T-cell (primary cell): ENCODE measurements around the gene KCNG2. TPM values are rescaled to one million over a fixed set of nuclear protein-coding genes. Genes with fewer than 3 reads are reported as not detected.

Experiments
- ATAC-seq, 4 experiments: fragments of 200-7000 bp in 3 of 4; fragments of 150-1000 bp in 1 of 4; cut with Tn5 transposase; replicated peaks in 1 of 4; 1 replicate in 3 of 4; 2 replicates in 1 of 4; pipeline ENCODE4 v1.10.0; 2021; ENCODE audit warnings: moderate library complexity in 3 of 4, mild to moderate bottlenecking in 2 of 4, moderate number of reproducible peaks in 1 of 4
- CTCF ChIA-PET, 2 donors: fragments of 300-600 bp; sonication (Branson Sonifier 250); formaldehyde crosslinking; loops; one replicate each; lab custom pipeline; 2022; ENCODE audit warnings: antibody characterized with exemption in 2 of 2; lab: Charles Lee
- POLR2A ChIA-PET, 2 donors: fragments of 300-600 bp; sonication (Branson Sonifier 250); formaldehyde crosslinking; loops; one replicate each; lab custom pipeline; 2022; ENCODE audit warnings: antibody characterized with exemption in 2 of 2; lab: Charles Lee
- DNase-seq, 35 experiments: peaks; one replicate each; pipeline versions ENCODE4 v3.0.0 to v3.0.0-alpha.2; 2013 to 2023
- H3K27ac ChIP-seq: one replicate; pipeline ENCODE4 v1.5.1; 2013; ENCODE audit warnings: low read length
- H3K27me3 ChIP-seq, 2 experiments: replicated peaks in 1 of 2; 1 replicate in 1 of 2; 2 replicates in 1 of 2; pipeline versions ENCODE4 v1.6.1 to v1.7.0; 2013; ENCODE audit warnings: low read length in 1 of 2, mixed read lengths in 1 of 2; ENCODE audit not compliant: control insufficient read depth in 2 of 2, insufficient read depth in 2 of 2; ENCODE audit errors: extremely low read depth in 1 of 2
- H3K36me3 ChIP-seq, 2 donors: 1 replicate in 1 of 2; 2 replicates in 1 of 2; pipeline versions ENCODE4 v1.6.1 to v1.7.0; 2013; ENCODE audit warnings: low read length in 1 of 2; ENCODE audit not compliant: control insufficient read depth in 2 of 2, insufficient read depth in 1 of 2; ENCODE audit errors: extremely low read depth in 1 of 2
- H3K4me1 ChIP-seq, 2 experiments: 1 replicate in 1 of 2; 2 replicates in 1 of 2; pipeline versions ENCODE4 v1.6.1 to v1.7.0; 2013; ENCODE audit warnings: low read length in 2 of 2, mixed read lengths in 1 of 2; ENCODE audit not compliant: insufficient read depth in 2 of 2, control insufficient read depth in 1 of 2; ENCODE audit errors: extremely low read depth in 1 of 2
- H3K4me3 ChIP-seq, 2 donors: 1 replicate in 1 of 2; 2 replicates in 1 of 2; pipeline versions ENCODE4 v1.5.1 to v1.7.0; 2013; ENCODE audit warnings: mild to moderate bottlenecking in 2 of 2, low read length in 1 of 2, moderate library complexity in 1 of 2; ENCODE audit not compliant: control insufficient read depth in 1 of 2; ENCODE audit errors: extremely low read depth in 1 of 2
- H3K9me3 ChIP-seq: 2 replicates; pipeline ENCODE4 v1.7.0; 2013
- H3K27ac Mint-ChIP-seq, 2 donors: one replicate each; pipeline ENCODE4 v1.8.0; 2020 to 2021; ENCODE audit warnings: mild to moderate bottlenecking in 2 of 2, mixed read lengths in 2 of 2
- H3K27me3 Mint-ChIP-seq, 2 donors: one replicate each; pipeline ENCODE4 v1.8.0; 2021 to 2022; ENCODE audit warnings: mixed read lengths in 2 of 2
- H3K36me3 Mint-ChIP-seq: one replicate; pipeline ENCODE4 v1.8.0; 2021; ENCODE audit warnings: mixed read lengths
- H3K4me1 Mint-ChIP-seq, 3 donors: one replicate each; pipeline ENCODE4 v1.8.0; 2020 to 2022; ENCODE audit warnings: mixed read lengths in 3 of 3, mild to moderate bottlenecking in 1 of 3
- H3K4me3 Mint-ChIP-seq, 3 donors: one replicate each; pipeline ENCODE4 v1.8.0; 2020 to 2022; ENCODE audit warnings: mild to moderate bottlenecking in 3 of 3, mixed read lengths in 3 of 3, moderate library complexity in 3 of 3
- H3K9me3 Mint-ChIP-seq, 3 donors: one replicate each; pipeline ENCODE4 v1.8.0; 2020 to 2022; ENCODE audit warnings: mixed read lengths in 3 of 3
- WGBS: methylation state at CpG from one replicate; pipeline ENCODE4 v1.1.5; 2013; ENCODE audit warnings: missing lambda C conversion rate; ENCODE audit not compliant: insufficient coverage; 5-methylcytosine and 5-hydroxymethylcytosine counted together
- total RNA-seq, 35 experiments: library from RNA in 6 of 35; stranded (reverse) in 6 of 35; fragments of 120-200 nt in 1 of 35; gene quantifications; one replicate each; pipeline versions ENCODE4 v1.2.1 to v1.2.4 and lab custom pipeline; 2013 to 2026

KCNG2 gene
- total RNA-seq, 5 donors from 2014 or later (not counting 1 experiment from before 2014, with no cell fraction given): not detected

GRCh38 chr18:79806976-79807841 lies 9.5 kb downstream of the KCNG2 start:
- Mint-ChIP-seq H3K9me3 (no peaks in the 10 kb centered on the region), H3K36me3 (no peaks in the 10 kb centered on the region), H3K27ac (no peak overlapping the region), H3K4me1 (peaks cover 3 to 14% (median 9%) of the 10 kb centered on the region in 3 donors), H3K27me3 (peaks cover 9 to 13% of the 10 kb centered on the region in 2 donors), H3K4me3 (no peak overlapping the region)
- no peak overlapping the region for H3K4me3 ChIP-seq
- no peak overlapping the region for H3K27ac ChIP-seq
- no peak for ATAC-seq
- 94% methylated on average over 35 of the region's 43 CpGs for WGBS
- peaks cover 0 to 10% of the 10 kb centered on the region in 2 experiments for H3K4me1 ChIP-seq
- no peak for DNase-seq
- ChIA-PET CTCF (no interaction called here), POLR2A (no interaction called here)
- H3K27me3 ChIP-seq: peaks cover 0 to 17% of the 10 kb centered on the region in 2 experiments
- no peaks in the 10 kb centered on the region for H3K36me3 ChIP-seq
- no peaks in the 10 kb centered on the region for H3K9me3 ChIP-seq

- H3K27ac Mint-ChIP-seq: no peak overlapping the region
- no peak overlapping the region for H3K4me3 Mint-ChIP-seq
- peaks cover 0 to 10% of the 10 kb centered on the region in 2 experiments for H3K27me3 ChIP-seq
- no peaks in the 10 kb centered on the region for H3K36me3 ChIP-seq
- DNase-seq (no peak), ATAC-seq (no peak)
- peaks cover 0 to 7% of the 10 kb centered on the region in 2 experiments for H3K4me1 ChIP-seq
- H3K4me1 Mint-ChIP-seq: peaks cover 3 to 11% (median 9%) of the 10 kb centered on the region in 3 donors
- no peaks in the 10 kb centered on the region for H3K9me3 ChIP-seq
- H3K27me3 Mint-ChIP-seq: peaks cover 12% of the 10 kb centered on the region in 2 donors
- H3K36me3 Mint-ChIP-seq: no peaks in the 10 kb centered on the region
- no peak overlapping the region for H3K27ac ChIP-seq
- no peaks in the 10 kb centered on the region for H3K9me3 Mint-ChIP-seq
- ChIA-PET POLR2A (no interaction called here), CTCF (no interaction called here)
- H3K4me3 ChIP-seq: no peak overlapping the region
- 93% methylated on average over 30 of the region's 44 CpGs for WGBS
These were observed 11.9 kb downstream of the KCNG2 start for GRCh38 chr18:79809482-79810192.

GRCh38 chr18:79812052-79812451 lies 14.3 kb downstream of the KCNG2 start:
- Histone ChIP-seq H3K27me3 (peaks cover 0 to 10% of the 10 kb centered on the region in 2 experiments), H3K36me3 (no peaks in the 10 kb centered on the region), H3K9me3 (no peaks in the 10 kb centered on the region), H3K4me3 (no peak overlapping the region), H3K27ac (no peak overlapping the region), H3K4me1 (no peaks in the 10 kb centered on the region)
- Mint-ChIP-seq H3K9me3 (no peaks in the 10 kb centered on the region), H3K27me3 (peaks cover 9 to 12% of the 10 kb centered on the region in 2 donors), H3K27ac (no peak overlapping the region), H3K36me3 (no peaks in the 10 kb centered on the region), H3K4me1 (no peaks in the 10 kb centered on the region), H3K4me3 (no peak overlapping the region)
- no CpG with 5 or more reads among the region's 4 CpGs for WGBS
- DNase-seq (no peak), ATAC-seq (no peak)
- POLR2A ChIA-PET: no interaction called here
- CTCF ChIA-PET: no interaction called here

- WGBS: 93% methylated on average over 3 of the region's 7 CpGs
- no peak overlapping the region for H3K27ac Mint-ChIP-seq
These were observed 16.6 kb downstream of the KCNG2 start for GRCh38 chr18:79814373-79814772.

GRCh38 chr18:79815657-79816056 lies 17.9 kb downstream of the KCNG2 start:
- 88% methylated on average over 6 of the region's 9 CpGs for WGBS
- Mint-ChIP-seq H3K36me3 (no peaks in the 10 kb centered on the region), H3K4me3 (no peak overlapping the region), H3K27ac (no peak overlapping the region), H3K9me3 (no peaks in the 10 kb centered on the region), H3K4me1 (peaks cover 6 to 10% (median 8%) of the 10 kb centered on the region in 3 donors), H3K27me3 (peaks cover 2 to 19% of the 10 kb centered on the region in 2 donors)
- DNase-seq: no peak
- ChIA-PET POLR2A (no interaction called here), CTCF (no interaction called here)
- ATAC-seq: no peak
- H3K27me3 ChIP-seq: peaks cover 0 to 15% of the 10 kb centered on the region in 2 experiments
- no peaks in the 10 kb centered on the region for H3K36me3 ChIP-seq
- H3K4me1 ChIP-seq: no peaks in the 10 kb centered on the region
- no peaks in the 10 kb centered on the region for H3K9me3 ChIP-seq
- no peak overlapping the region for H3K27ac ChIP-seq
- H3K4me3 ChIP-seq: no peak overlapping the region

More at GRCh38 chr18:79814373-79814772, 16.6 kb downstream of the KCNG2 start:
- DNase-seq (no peak), ATAC-seq (no peak)
- Histone ChIP-seq H3K36me3 (no peaks in the 10 kb centered on the region), H3K4me1 (no peaks in the 10 kb centered on the region), H3K4me3 (no peak overlapping the region), H3K27me3 (peaks cover 0 to 17% of the 10 kb centered on the region in 2 experiments), H3K27ac (no peak overlapping the region), H3K9me3 (no peaks in the 10 kb centered on the region)
- no peaks in the 10 kb centered on the region for H3K36me3 Mint-ChIP-seq
- H3K9me3 Mint-ChIP-seq: no peaks in the 10 kb centered on the region
- CTCF ChIA-PET: no interaction called here
- POLR2A ChIA-PET: no interaction called here
- no peak overlapping the region for H3K4me3 Mint-ChIP-seq
- peaks cover 0 to 2% (median 0%) of the 10 kb centered on the region in 3 donors for H3K4me1 Mint-ChIP-seq
- H3K27me3 Mint-ChIP-seq: peaks cover 9 to 12% of the 10 kb centered on the region in 2 donors

- POLR2A ChIA-PET: no interaction called here
These were observed 18.4 kb downstream of the KCNG2 start for GRCh38 chr18:79816092-79816491.

More at GRCh38 chr18:79816092-79816491, 18.4 kb downstream of the KCNG2 start:
- peaks cover 0 to 15% of the 10 kb centered on the region in 2 experiments for H3K27me3 ChIP-seq
- no peak overlapping the region for H3K27ac Mint-ChIP-seq
- ATAC-seq (no peak), DNase-seq (no peak)
- H3K9me3 ChIP-seq: no peaks in the 10 kb centered on the region
- no peak overlapping the region for H3K4me3 ChIP-seq
- CTCF ChIA-PET: no interaction called here
- peaks cover 6 to 10% (median 8%) of the 10 kb centered on the region in 3 donors for H3K4me1 Mint-ChIP-seq
- no peak overlapping the region for H3K27ac ChIP-seq
- H3K4me1 ChIP-seq: no peaks in the 10 kb centered on the region
- no peaks in the 10 kb centered on the region for H3K36me3 ChIP-seq
- peaks cover 2 to 19% of the 10 kb centered on the region in 2 donors for H3K27me3 Mint-ChIP-seq
- no peaks in the 10 kb centered on the region for H3K36me3 Mint-ChIP-seq
- no peaks in the 10 kb centered on the region for H3K9me3 Mint-ChIP-seq
- WGBS: 70% methylated on average over 4 of the region's 14 CpGs
- no peak overlapping the region for H3K4me3 Mint-ChIP-seq
